Measurements from ENCODE around the gene DOCK6. TPM values are rescaled to one million over a fixed set of nuclear protein-coding genes. Genes with fewer than 3 reads are reported as not detected.

DOCK6 gene
- total and polyA plus RNA-seq, 2 of the 13 experiments (the other 11 are each of a cell fraction or from before 2014, with no cell fraction given): 5.4 to 38.1 TPM

- H3K4me1 ChIP-seq (ENCODE audit: insufficient read depth, low read length): peaks cover 24% of the 10 kb centered on the region
- WGBS (ENCODE audit: low lambda C conversion rate): 3% methylated on average over 2 of the region's 4 CpGs
- H3K4me2 ChIP-seq (ENCODE audit: low read depth, low read length): peak overlapping the region; percentile 41
- intact Hi-C loops (cut with micrococcal nuclease; ENCODE audit: unreplicated experiment) (no loop called here), in situ Hi-C loops (cut with HindIII; ENCODE audit: extremely low pct_ligation_motif_present, low pct_unique_long_range_greater_than_20kb) (no loop called here)
- DNase-seq (ENCODE audit: low spot score): peak; percentile 45
- CTCF ChIA-PET (ENCODE audit: low intra/inter-chr PET ratio, low total read pairs): no interaction called here
- H3K9me3 ChIP-seq (ENCODE audit: low read length): no peaks in the 10 kb centered on the region
- no TSS peak for BruUV-seq (replicated peaks)
- no peaks in the 10 kb centered on the region for H4K20me1 ChIP-seq (ENCODE audit: insufficient read depth, low read length)
- H3K79me2 ChIP-seq (ENCODE audit: insufficient read depth, low read length): no peaks in the 10 kb centered on the region
- H3K4me3 ChIP-seq (replicated peaks in 1 of 3; ENCODE audit: insufficient read depth in 1 of 3, low read depth in 2 of 3, low read length in 3 of 3): 0 out of 6 replicates have a peak overlapping the region, but pooled peaks of 1 of the 3 experiments have one; percentile 5
- ATAC-seq: peak; percentile 55; the same call in 2 of the 3 replicates
- no peaks in the 10 kb centered on the region for H3K36me3 ChIP-seq (replicated peaks in 1 of 2; ENCODE audit: control insufficient read depth in 1 of 2, insufficient read depth in 2 of 2, low read length in 2 of 2)
- POLR2A ChIA-PET: interaction anchor here (0.5 to 1.2 kb wide), 4 partner anchors 9 to 330 kb away, joined by 3 to 5 read pairs (median 4); no protein-coding TSS in a partner anchor
- H3K27ac ChIP-seq (ENCODE audit: extremely low read length, insufficient read depth, low read length): no peak overlapping the region
- no peak overlapping the region for H3K9ac ChIP-seq (ENCODE audit: insufficient read depth, low read depth, low read length)
- peak; percentile 50 for FAIRE-seq
- H2AFZ ChIP-seq (ENCODE audit: low read length): no peak overlapping the region
- H3K27me3 ChIP-seq (ENCODE audit: control insufficient read depth in 1 of 2, insufficient read depth in 2 of 2, low read length in 2 of 2): no peaks in the 10 kb centered on the region; a peak in 1 of 5 replicates
- TF ChIP-seq ZBTB7B (CRISPR knock-in tag; IDR thresholded peaks at IDR 0.05) (no peak), ZNF24 (IDR thresholded peaks at IDR 0.05) (no peak), ZBTB39 (CRISPR knock-in tag; IDR thresholded peaks at IDR 0.05) (no peak), RARA (CRISPR knock-in tag; IDR thresholded peaks at IDR 0.05) (peak; percentile 87), PAXIP1 (CRISPR knock-in tag; conservative IDR thresholded peaks at IDR 0.05) (peak; percentile 70), ZFP37 (CRISPR knock-in tag; IDR thresholded peaks at IDR 0.05; ENCODE audit: borderline replicate concordance) (no peak), NFIC (IDR thresholded peaks at IDR 0.05; ENCODE audit: low read length) (no peak), TARDBP (CRISPR knock-in tag; IDR thresholded peaks at IDR 0.05) (no peak), ZNF720 (CRISPR knock-in tag; IDR thresholded peaks at IDR 0.05) (no peak), ZNF770 (CRISPR knock-in tag; IDR thresholded peaks at IDR 0.05) (peak; percentile 91), BCL3 (CRISPR knock-in tag; IDR thresholded peaks at IDR 0.05) (no peak), ZC3H13 (CRISPR knock-in tag; IDR thresholded peaks at IDR 0.05) (no peak)
These were observed 12.3 kb upstream of the DOCK6 start for GRCh38 chr19:11274533-11275086.

All from HepG2 (cell line).